K562 (cell line): ENCODE measurements around the gene INTS6L. TPM values are rescaled to one million over a fixed set of nuclear protein-coding genes. Genes with fewer than 3 reads are reported as not detected.

Experiments used
- ELF1 ChIP-seq: fragments of 200-800 bp; sonication (Bioruptor generic); IDR thresholded peaks from 2 replicates; pipeline ENCODE4 v1.6.1; 2016; ENCODE audit warnings: missing genetic modification characterization, missing compliant biosample characterization
- HCFC1 ChIP-seq: IDR thresholded peaks from 2 replicates; pipeline ENCODE4 v1.6.1; 2012; ENCODE audit warnings: low read depth, low read length, improper control_type of control experiment
- MEIS2 ChIP-seq: fragments of 450-650 bp; IDR thresholded peaks from 2 replicates; pipeline ENCODE4 v1.6.1; 2014; ENCODE audit warnings: mild to moderate bottlenecking; ENCODE audit not compliant: partially characterized antibody
- SPI1 ChIP-seq: IDR thresholded peaks from 2 replicates; pipeline ENCODE4 v1.6.1; 2011; ENCODE audit warnings: low read depth, low read length, control low read depth, borderline replicate concordance
- XRCC5 ChIP-seq: fragments of 200-400 bp; formaldehyde crosslinking; IDR thresholded peaks from 2 replicates; pipeline ENCODE4 v1.6.1; 2017; ENCODE audit warnings: low read depth, mild to moderate bottlenecking, low read length
- polyA plus RNA-seq, 8 experiments: library from polyadenylated mRNA; depleted of rRNA in 4 of 8; stranded (reverse) in 5 of 8; unstranded in 3 of 8; fragments of >200 nt; fragmentation: Nextera tagmentation in 2 of 8; fragmentation: Illumina TruSeq in 1 of 8; extraction: Ambion mirVana in 2 of 8; extraction: Trizol in 1 of 8; gene quantifications; 2 replicates each; pipeline versions ENCODE4 v1.2.1 to v1.2.3, GENCODE V29; 2011 to 2014; ENCODE audit warnings: inconsistent platforms in 1 of 8, missing spikeins in 1 of 8
- total RNA-seq, 7 experiments: library from RNA; depleted of rRNA in 6 of 7; stranded (reverse); fragments of >200 nt in 6 of 7; fragmentation: Illumina TruSeq in 2 of 7; extraction: Trizol in 2 of 7; gene quantifications; 2 replicates each; pipeline versions ENCODE4 v1.2.1 to v1.2.3, GENCODE V29; 2011 to 2021; ENCODE audit warnings: low replicate concordance in 1 of 7
- TF ChIP-seq, protein P1 (sequence below), 2 experiments: IDR thresholded peaks in 1 of 2; conservative IDR thresholded peaks in 1 of 2; 2 replicates each; pipeline ENCODE4 v1.6.1; 2016; ENCODE audit warnings: low read depth in 2 of 2, mild to moderate bottlenecking in 1 of 2, missing compliant biosample characterization in 1 of 2, missing genetic modification characterization in 1 of 2, moderate library complexity in 1 of 2
- TF ChIP-seq, protein P2 (sequence below): sonication (generic); formaldehyde crosslinking; IDR thresholded peaks from 2 replicates; pipeline ENCODE4 v1.8.0; 2023; ENCODE audit warnings: mild to moderate bottlenecking, missing genetic modification reagents
- TF ChIP-seq, protein P3 (sequence below), 2 experiments: fragments of 450-650 bp in 1 of 2; sonication (generic) in 1 of 2; formaldehyde crosslinking in 1 of 2; IDR thresholded peaks; 2 replicates each; pipeline versions ENCODE4 v1.7.1 to v1.9.0; 2016 to 2022; ENCODE audit warnings: inconsistent platforms in 1 of 2, mild to moderate bottlenecking in 1 of 2, missing genetic modification reagents in 1 of 2

The INTS6L gene
- total and polyA plus RNA-seq, 9 of the 15 experiments (the other 6 are each of a cell fraction or from before 2014, with no cell fraction given): 6.1 to 44.9 (median 21.9) TPM

DNA sequence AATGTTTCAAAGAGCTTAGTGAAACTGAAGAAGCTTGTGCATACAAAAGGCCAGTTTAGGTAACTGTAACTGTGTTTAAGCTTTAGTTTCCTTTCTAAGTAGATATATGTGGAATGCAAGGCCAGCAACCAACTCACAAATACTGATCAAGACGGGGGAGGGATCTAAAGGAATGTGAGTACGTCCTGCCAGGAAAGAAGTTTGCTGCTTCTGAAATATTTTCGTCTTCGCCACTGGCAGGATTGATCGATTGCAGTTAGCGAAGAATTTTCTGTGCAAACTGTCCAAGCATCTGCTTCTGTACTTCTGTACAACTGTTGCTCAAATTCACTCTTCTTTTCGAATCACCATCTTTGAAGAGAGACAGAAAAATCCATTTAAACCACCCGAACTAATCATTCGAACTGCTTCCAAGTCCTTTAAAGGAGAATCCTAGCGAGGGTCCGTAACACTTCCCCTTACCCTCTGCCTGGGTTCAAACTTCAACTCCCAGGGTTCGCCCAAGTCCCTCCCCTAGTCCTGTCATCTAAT lies 373 bp upstream of the INTS6L start (continued):
- TF ChIP-seq, protein P1, sequence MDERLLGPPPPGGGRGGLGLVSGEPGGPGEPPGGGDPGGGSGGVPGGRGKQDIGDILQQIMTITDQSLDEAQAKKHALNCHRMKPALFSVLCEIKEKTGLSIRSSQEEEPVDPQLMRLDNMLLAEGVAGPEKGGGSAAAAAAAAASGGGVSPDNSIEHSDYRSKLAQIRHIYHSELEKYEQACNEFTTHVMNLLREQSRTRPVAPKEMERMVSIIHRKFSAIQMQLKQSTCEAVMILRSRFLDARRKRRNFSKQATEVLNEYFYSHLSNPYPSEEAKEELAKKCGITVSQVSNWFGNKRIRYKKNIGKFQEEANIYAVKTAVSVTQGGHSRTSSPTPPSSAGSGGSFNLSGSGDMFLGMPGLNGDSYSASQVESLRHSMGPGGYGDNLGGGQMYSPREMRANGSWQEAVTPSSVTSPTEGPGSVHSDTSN (CRISPR knock-in tag; IDR thresholded peaks at IDR 0.05; ENCODE audit: low read depth): no peak
- TF ChIP-seq, protein P1 (tag; conservative IDR thresholded peaks at IDR 0.05; ENCODE audit: low read depth): peak; percentile 72
- 0 out of 2 replicates have a peak, but pooled peaks have one; percentile 16 for TF ChIP-seq XRCC5
- TF ChIP-seq MEIS2: peak; percentile 46
- 0 out of 2 replicates have a peak, but pooled peaks have one; percentile 21 for TF ChIP-seq ELF1
- peak; percentile 72 for TF ChIP-seq HCFC1
- TF ChIP-seq, protein P2, sequence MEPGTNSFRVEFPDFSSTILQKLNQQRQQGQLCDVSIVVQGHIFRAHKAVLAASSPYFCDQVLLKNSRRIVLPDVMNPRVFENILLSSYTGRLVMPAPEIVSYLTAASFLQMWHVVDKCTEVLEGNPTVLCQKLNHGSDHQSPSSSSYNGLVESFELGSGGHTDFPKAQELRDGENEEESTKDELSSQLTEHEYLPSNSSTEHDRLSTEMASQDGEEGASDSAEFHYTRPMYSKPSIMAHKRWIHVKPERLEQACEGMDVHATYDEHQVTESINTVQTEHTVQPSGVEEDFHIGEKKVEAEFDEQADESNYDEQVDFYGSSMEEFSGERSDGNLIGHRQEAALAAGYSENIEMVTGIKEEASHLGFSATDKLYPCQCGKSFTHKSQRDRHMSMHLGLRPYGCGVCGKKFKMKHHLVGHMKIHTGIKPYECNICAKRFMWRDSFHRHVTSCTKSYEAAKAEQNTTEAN: no peak
- TF ChIP-seq, protein P3, sequence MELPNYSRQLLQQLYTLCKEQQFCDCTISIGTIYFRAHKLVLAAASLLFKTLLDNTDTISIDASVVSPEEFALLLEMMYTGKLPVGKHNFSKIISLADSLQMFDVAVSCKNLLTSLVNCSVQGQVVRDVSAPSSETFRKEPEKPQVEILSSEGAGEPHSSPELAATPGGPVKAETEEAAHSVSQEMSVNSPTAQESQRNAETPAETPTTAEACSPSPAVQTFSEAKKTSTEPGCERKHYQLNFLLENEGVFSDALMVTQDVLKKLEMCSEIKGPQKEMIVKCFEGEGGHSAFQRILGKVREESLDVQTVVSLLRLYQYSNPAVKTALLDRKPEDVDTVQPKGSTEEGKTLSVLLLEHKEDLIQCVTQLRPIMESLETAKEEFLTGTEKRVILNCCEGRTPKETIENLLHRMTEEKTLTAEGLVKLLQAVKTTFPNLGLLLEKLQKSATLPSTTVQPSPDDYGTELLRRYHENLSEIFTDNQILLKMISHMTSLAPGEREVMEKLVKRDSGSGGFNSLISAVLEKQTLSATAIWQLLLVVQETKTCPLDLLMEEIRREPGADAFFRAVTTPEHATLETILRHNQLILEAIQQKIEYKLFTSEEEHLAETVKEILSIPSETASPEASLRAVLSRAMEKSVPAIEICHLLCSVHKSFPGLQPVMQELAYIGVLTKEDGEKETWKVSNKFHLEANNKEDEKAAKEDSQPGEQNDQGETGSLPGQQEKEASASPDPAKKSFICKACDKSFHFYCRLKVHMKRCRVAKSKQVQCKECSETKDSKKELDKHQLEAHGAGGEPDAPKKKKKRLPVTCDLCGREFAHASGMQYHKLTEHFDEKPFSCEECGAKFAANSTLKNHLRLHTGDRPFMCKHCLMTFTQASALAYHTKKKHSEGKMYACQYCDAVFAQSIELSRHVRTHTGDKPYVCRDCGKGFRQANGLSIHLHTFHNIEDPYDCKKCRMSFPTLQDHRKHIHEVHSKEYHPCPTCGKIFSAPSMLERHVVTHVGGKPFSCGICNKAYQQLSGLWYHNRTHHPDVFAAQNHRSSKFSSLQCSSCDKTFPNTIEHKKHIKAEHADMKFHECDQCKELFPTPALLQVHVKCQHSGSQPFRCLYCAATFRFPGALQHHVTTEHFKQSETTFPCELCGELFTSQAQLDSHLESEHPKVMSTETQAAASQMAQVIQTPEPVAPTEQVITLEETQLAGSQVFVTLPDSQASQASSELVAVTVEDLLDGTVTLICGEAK (IDR thresholded peaks at IDR 0.05): 0 out of 2 replicates have a peak, but pooled peaks have one; percentile 12
- TF ChIP-seq, protein P3 (CRISPR knock-in tag; IDR thresholded peaks at IDR 0.05): no peak
- peak; percentile 40; the same call in 1 of the 2 replicates for TF ChIP-seq SPI1
